ENCODE results near the gene DSCAM. TPM values are rescaled to one million over a fixed set of nuclear protein-coding genes. Genes with fewer than 3 reads are reported as not detected.

DSCAM gene
- total and polyA plus RNA-seq, 2 donors (not counting 3 experiments of a cell fraction or from before 2014, with no cell fraction given) = not detected

GRCh38 chr21:40210251-40210650 is 636.7 kb downstream of the DSCAM start:
- dilution Hi-C loops (cut with MboI; ENCODE audit: extremely low pct_ligation_motif_present, low sequenced_read_pairs) = no loop called here
- H3K9me1 ChIP-seq (replicated peaks; ENCODE audit: control insufficient read depth, extremely low read depth, insufficient read depth, low read length) = no peaks in the 10 kb centered on the region
- FAIRE-seq = no peak
- H3K36me3 ChIP-seq (ENCODE audit: control insufficient read depth in 2 of 2, extremely low read depth in 1 of 2, insufficient read depth in 2 of 2, low read length in 2 of 2) = no peaks in the 10 kb centered on the region
- no peaks in the 10 kb centered on the region for H3K27me3 ChIP-seq (ENCODE audit: control insufficient read depth in 2 of 2, insufficient read depth in 2 of 2, low read length in 2 of 2)
- ChIA-PET POLR2A (no interaction called here), CTCF (no interaction called here)
- TF ChIP-seq, protein P1, sequence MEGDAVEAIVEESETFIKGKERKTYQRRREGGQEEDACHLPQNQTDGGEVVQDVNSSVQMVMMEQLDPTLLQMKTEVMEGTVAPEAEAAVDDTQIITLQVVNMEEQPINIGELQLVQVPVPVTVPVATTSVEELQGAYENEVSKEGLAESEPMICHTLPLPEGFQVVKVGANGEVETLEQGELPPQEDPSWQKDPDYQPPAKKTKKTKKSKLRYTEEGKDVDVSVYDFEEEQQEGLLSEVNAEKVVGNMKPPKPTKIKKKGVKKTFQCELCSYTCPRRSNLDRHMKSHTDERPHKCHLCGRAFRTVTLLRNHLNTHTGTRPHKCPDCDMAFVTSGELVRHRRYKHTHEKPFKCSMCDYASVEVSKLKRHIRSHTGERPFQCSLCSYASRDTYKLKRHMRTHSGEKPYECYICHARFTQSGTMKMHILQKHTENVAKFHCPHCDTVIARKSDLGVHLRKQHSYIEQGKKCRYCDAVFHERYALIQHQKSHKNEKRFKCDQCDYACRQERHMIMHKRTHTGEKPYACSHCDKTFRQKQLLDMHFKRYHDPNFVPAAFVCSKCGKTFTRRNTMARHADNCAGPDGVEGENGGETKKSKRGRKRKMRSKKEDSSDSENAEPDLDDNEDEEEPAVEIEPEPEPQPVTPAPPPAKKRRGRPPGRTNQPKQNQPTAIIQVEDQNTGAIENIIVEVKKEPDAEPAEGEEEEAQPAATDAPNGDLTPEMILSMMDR (IDR thresholded peaks at IDR 0.05; ENCODE audit: extremely low read depth in 1 of 2, insufficient read depth in 1 of 2, low read depth in 1 of 2, low read length in 2 of 2) = no peak
- TF ChIP-seq POLR2AphosphoS5 (IDR thresholded peaks at IDR 0.05; ENCODE audit: insufficient read depth, low read depth, low read length) = no peak
- TF ChIP-seq JUN (IDR thresholded peaks at IDR 0.05; ENCODE audit: borderline replicate concordance, insufficient read depth, insufficient read length, low read depth) = no peak
- no peak for TF ChIP-seq FOS (IDR thresholded peaks at IDR 0.05; ENCODE audit: borderline replicate concordance, insufficient read depth, low read length)
- no peak for TF ChIP-seq POLR2A (IDR thresholded peaks at IDR 0.05; ENCODE audit: low read depth, low read length)
- TF ChIP-seq MYC (IDR thresholded peaks at IDR 0.05; ENCODE audit: low read depth, low read length) = no peak
- no peak for TF ChIP-seq MAX (IDR thresholded peaks at IDR 0.05; ENCODE audit: insufficient read depth, insufficient read length)
- TF ChIP-seq GATA2 (IDR thresholded peaks at IDR 0.05; ENCODE audit: insufficient read depth, insufficient read length, low read depth, low read length) = no peak
- no peak for TF ChIP-seq EZH2 (IDR thresholded peaks at IDR 0.05; ENCODE audit: borderline replicate concordance, low read depth, low read length, severe bottlenecking)
- no peak overlapping the region for H3K9ac ChIP-seq (replicated peaks; ENCODE audit: extremely low read depth, insufficient read depth, low read length)
- intact Hi-C loops (cut with micrococcal nuclease) = no loop called here
- no peaks in the 10 kb centered on the region for H3K79me2 ChIP-seq (ENCODE audit: control insufficient read depth, insufficient read depth, low read length)
- H3K9me3 ChIP-seq (replicated peaks; ENCODE audit: control insufficient read depth, insufficient read depth, low read length) = peaks cover 10% of the 10 kb centered on the region
- H3K4me2 ChIP-seq (ENCODE audit: insufficient read depth, low read length) = no peak overlapping the region
- no TSS peak for BruUV-seq (replicated peaks)
- H2AFZ ChIP-seq (ENCODE audit: low read depth, low read length) = no peak overlapping the region
- no peaks in the 10 kb centered on the region for H3K4me1 ChIP-seq (ENCODE audit: control insufficient read depth, extremely low read depth, insufficient read depth, low read length)
- H3K27ac ChIP-seq (ENCODE audit: insufficient read depth, low read depth, low read length) = no peak overlapping the region
- DNase-seq (ENCODE audit: low read depth, low spot score) = no peak
- no peak overlapping the region for H3K4me3 ChIP-seq (replicated peaks in 1 of 3; ENCODE audit: insufficient read depth in 1 of 3, low read depth in 1 of 3, low read length in 3 of 3)
- no peaks in the 10 kb centered on the region for H4K20me1 ChIP-seq (replicated peaks; ENCODE audit: control insufficient read depth, extremely low read depth, insufficient read depth, low read length)
